ENCODE data around the gene ZNF862. TPM values are rescaled to one million over a fixed set of nuclear protein-coding genes. Genes with fewer than 3 reads are reported as not detected.
A peak's percentile ranks its signal among the peaks of the same experiment; 100 is the strongest.

ZNF862 gene
- total RNA-seq, 4 donors from 2014 or later = 19.8 to 36.4 (median 23.0) TPM

- Histone ChIP-seq H3K36me3 (no peaks in the 10 kb centered on the region), H3K9me3 (no peaks in the 10 kb centered on the region), H3K4me3 (no peak overlapping the region), H3K27me3 (no peaks in the 10 kb centered on the region), H3K4me1 (peaks cover 0 to 8% (median 0%) of the 10 kb centered on the region in 4 donors), H3K27ac (no peak overlapping the region)
- DNase-seq = peak in 1 of 3 donors; percentile 43
- no peak for TF ChIP-seq CTCF (IDR thresholded peaks at IDR 0.05)
- no peak for TF ChIP-seq POLR2A (IDR thresholded peaks at IDR 0.05)
Measured at GRCh38 chr7:149823191-149823630, 15.0 kb upstream of the ZNF862 start.

GRCh38 chr7:149823631-149824199, 14.5 kb upstream of the ZNF862 start:
- no peak overlapping the region for H3K27ac ChIP-seq
- no peaks in the 10 kb centered on the region for H3K36me3 ChIP-seq
- TF ChIP-seq CTCF (IDR thresholded peaks at IDR 0.05) (no peak), POLR2A (IDR thresholded peaks at IDR 0.05) (no peak)
- H3K4me1 ChIP-seq = peaks cover 0 to 8% (median 0%) of the 10 kb centered on the region in 4 donors
- DNase-seq = peak in 1 of 3 donors; percentile 40
- no peaks in the 10 kb centered on the region for H3K9me3 ChIP-seq
- no peaks in the 10 kb centered on the region for H3K27me3 ChIP-seq
- H3K4me3 ChIP-seq = no peak overlapping the region

GRCh38 chr7:149824301-149824741, 13.9 kb upstream of the ZNF862 start:
- Histone ChIP-seq H3K27ac (no peak overlapping the region), H3K36me3 (no peaks in the 10 kb centered on the region), H3K9me3 (no peaks in the 10 kb centered on the region), H3K27me3 (no peaks in the 10 kb centered on the region), H3K4me1 (peaks cover 0 to 8% (median 0%) of the 10 kb centered on the region in 4 donors), H3K4me3 (no peak overlapping the region)
- TF ChIP-seq POLR2A (IDR thresholded peaks at IDR 0.05) (no peak), CTCF (IDR thresholded peaks at IDR 0.05) (no peak)
- DNase-seq = peak in 1 of 3 donors; percentile 43

- Histone ChIP-seq H3K27me3 (no peaks in the 10 kb centered on the region), H3K36me3 (no peaks in the 10 kb centered on the region), H3K9me3 (no peaks in the 10 kb centered on the region), H3K4me3 (no peak overlapping the region), H3K4me1 (peaks cover 0 to 8% (median 0%) of the 10 kb centered on the region in 4 donors), H3K27ac (no peak overlapping the region)
- peak in 1 of 3 donors; percentile 48 for DNase-seq
- TF ChIP-seq CTCF (IDR thresholded peaks at IDR 0.05) (no peak), POLR2A (IDR thresholded peaks at IDR 0.05) (no peak)
Measured at GRCh38 chr7:149824748-149825566, 13.2 kb upstream of the ZNF862 start.

- H3K9me3 ChIP-seq = no peaks in the 10 kb centered on the region
- no peak for TF ChIP-seq POLR2A (IDR thresholded peaks at IDR 0.05)
- no peak for TF ChIP-seq CTCF (IDR thresholded peaks at IDR 0.05)
- peak in 1 of 3 donors; percentile 41 for DNase-seq
- H3K27ac ChIP-seq = no peak overlapping the region
- H3K4me3 ChIP-seq = no peak overlapping the region
- no peaks in the 10 kb centered on the region for H3K27me3 ChIP-seq
- peaks cover 0 to 8% (median 0%) of the 10 kb centered on the region in 4 donors for H3K4me1 ChIP-seq
- H3K36me3 ChIP-seq = no peaks in the 10 kb centered on the region
Measured at GRCh38 chr7:149825567-149826343, 12.4 kb upstream of the ZNF862 start.

Data from Peyer's patch (tissue), 4 donors.